ENCODE results near the gene CNP. TPM values are rescaled to one million over a fixed set of nuclear protein-coding genes. Genes with fewer than 3 reads are reported as not detected.
A peak's percentile ranks its signal among the peaks of the same experiment; 100 is the strongest.

The CNP gene
- total RNA-seq = 10 to 100 TPM; 66.6 to 68.0 TPM

GRCh38 chr17:41966463-41967140 lies at the start of gene CNP:
Gene CNP, plus strand, starts transcription at chr17:41966795. Its CDS starts 90 bp downstream, at chr17:41966885.
- H3K36me3 Mint-ChIP-seq = peaks cover 16% of the 10 kb centered on the region
- peak within 1 kb of the TSS; percentile 78 for H3K4me3 Mint-ChIP-seq
- peak within 1 kb of the TSS; percentile 83 for H3K27ac Mint-ChIP-seq
- ChIA-PET CTCF (interaction anchor here (0.7 to 6.0 kb wide), 13 partner anchors 34 to 271 kb away, joined by 3 to 58 read pairs (median 5); partner anchors contain the start of genes DHX58, DNAJC7, KCNH4 and NKIRAS2), POLR2A (interaction anchor here (0.7 to 4.0 kb wide), 13 partner anchors 36 to 217 kb away, joined by 3 to 33 read pairs (median 4); partner anchors contain the start of genes ACLY, DHX58, DNAJC7 and KLHL11)
- intact Hi-C loops (cut with micrococcal nuclease) = loop anchor here (2.0 to 5.0 kb wide), 5 partner anchors 36 to 188 kb away; partner anchors contain the start of genes ACLY, DNAJC7, ODAD4 and RAB5C
- H3K4me1 Mint-ChIP-seq (ENCODE audit: low read depth) = peaks cover 40% of the 10 kb centered on the region
- no peaks in the 10 kb centered on the region for H3K9me3 Mint-ChIP-seq
- DNase-seq = peak; percentile 93
- no peaks in the 10 kb centered on the region for H3K27me3 Mint-ChIP-seq

- ChIA-PET CTCF (interaction anchor here (1.0 kb wide), 1 partner anchor 46 kb away, joined by 3 read pairs; no protein-coding TSS in a partner anchor), POLR2A (interaction anchor here (0.6 to 2.5 kb wide), 2 partner anchors 13 to 215 kb away, joined by 3 to 25 read pairs; partner anchors contain the start of gene ODAD4)
- no peaks in the 10 kb centered on the region for H3K9me3 Mint-ChIP-seq
- H3K27ac Mint-ChIP-seq = no peak overlapping the region
- H3K27me3 Mint-ChIP-seq = no peaks in the 10 kb centered on the region
- no peak for DNase-seq
- H3K36me3 Mint-ChIP-seq = peaks cover 11% of the 10 kb centered on the region
- peaks cover 35% of the 10 kb centered on the region for H3K4me1 Mint-ChIP-seq (ENCODE audit: low read depth)
- peak overlapping the region; percentile 95 for H3K4me3 Mint-ChIP-seq
- intact Hi-C loops (cut with micrococcal nuclease) = loop anchor here (5.0 kb wide), 2 partner anchors 50 kb away; partner anchors contain the start of genes CNP and KLHL11
These were observed 49.4 kb upstream of the CNP start for GRCh38 chr17:41917192-41917591.

GRCh38 chr17:41917679-41918313 lies 48.8 kb upstream of the CNP start:
- peak; percentile 55 for DNase-seq
- Mint-ChIP-seq H3K27me3 (no peaks in the 10 kb centered on the region), H3K36me3 (peaks cover 5% of the 10 kb centered on the region), H3K4me3 (peak overlapping the region; percentile 95), H3K27ac (peak overlapping the region; percentile 86), H3K9me3 (no peaks in the 10 kb centered on the region), H3K4me1 (ENCODE audit: low read depth) (peaks cover 35% of the 10 kb centered on the region)
- intact Hi-C loops (cut with micrococcal nuclease) = loop anchor here (5.0 kb wide), 2 partner anchors 50 kb away; partner anchors contain the start of genes CNP and KLHL11
- ChIA-PET POLR2A (interaction anchor here (0.6 to 2.5 kb wide), 5 partner anchors 9 to 214 kb away, joined by 3 to 25 read pairs (median 8); partner anchors contain the start of genes DNAJC7, KLHL11 and ODAD4), CTCF (interaction anchor here (0.8 to 1.6 kb wide), 6 partner anchors 12 to 184 kb away, joined by 3 to 9 read pairs (median 3); partner anchors contain the start of gene NKIRAS2)

- ChIA-PET POLR2A (interaction anchor here (1.0 to 2.5 kb wide), 6 partner anchors 9 to 99 kb away, joined by 3 to 25 read pairs (median 6); partner anchors contain the start of genes DNAJC7, KLHL11 and ODAD4), CTCF (interaction anchor here (0.8 to 1.6 kb wide), 6 partner anchors 11 to 183 kb away, joined by 3 to 9 read pairs (median 3); partner anchors contain the start of gene NKIRAS2)
- Mint-ChIP-seq H3K4me1 (ENCODE audit: low read depth) (peaks cover 35% of the 10 kb centered on the region), H3K9me3 (no peaks in the 10 kb centered on the region), H3K36me3 (peaks cover 1% of the 10 kb centered on the region), H3K4me3 (peak within 1 kb of the TSS; percentile 95), H3K27me3 (no peaks in the 10 kb centered on the region), H3K27ac (peak within 1 kb of the TSS; percentile 86)
- peak; percentile 98 for DNase-seq
- intact Hi-C loops (cut with micrococcal nuclease) = loop anchor here (1.0 to 5.0 kb wide), 3 partner anchors 12 to 51 kb away; partner anchors contain the start of genes CNP, KLHL11 and ODAD4
These were observed 48.1 kb upstream of the CNP start, which contains the start of gene ACLY for GRCh38 chr17:41918314-41919164. Gene ACLY, minus strand, starts transcription at chr17:41918951. Its CDS starts 5,078 bp downstream, at chr17:41913873.

- intact Hi-C loops (cut with micrococcal nuclease) = loop anchor here (1.0 to 5.0 kb wide), 3 partner anchors 11 to 52 kb away; partner anchors contain the start of genes CNP, KLHL11 and ODAD4
These were observed 47.3 kb upstream of the CNP start for GRCh38 chr17:41919165-41919817.

GRCh38 chr17:41919840-41920579 lies 46.6 kb upstream of the CNP start:
- no peaks in the 10 kb centered on the region for H3K27me3 Mint-ChIP-seq
- no peaks in the 10 kb centered on the region for H3K9me3 Mint-ChIP-seq
- H3K4me1 Mint-ChIP-seq (ENCODE audit: low read depth) = peaks cover 30% of the 10 kb centered on the region
- no peak overlapping the region for H3K27ac Mint-ChIP-seq
- peaks cover 1% of the 10 kb centered on the region for H3K36me3 Mint-ChIP-seq
- intact Hi-C loops (cut with micrococcal nuclease) = loop anchor here (1.0 to 5.0 kb wide), 3 partner anchors 10 to 53 kb away; partner anchors contain the start of genes CNP, KLHL11 and ODAD4
- ChIA-PET POLR2A (interaction anchor here (1.0 kb wide), 1 partner anchor 8 kb away, joined by 3 read pairs; no protein-coding TSS in a partner anchor), CTCF (no interaction called here)
- DNase-seq = no peak
- H3K4me3 Mint-ChIP-seq = peak overlapping the region; percentile 95

More at GRCh38 chr17:41919165-41919817, 47.3 kb upstream of the CNP start:
- H3K9me3 Mint-ChIP-seq = no peaks in the 10 kb centered on the region
- peaks cover 35% of the 10 kb centered on the region for H3K4me1 Mint-ChIP-seq (ENCODE audit: low read depth)
- H3K36me3 Mint-ChIP-seq = peaks cover 1% of the 10 kb centered on the region
- H3K4me3 Mint-ChIP-seq = peak overlapping the region; percentile 95
- H3K27me3 Mint-ChIP-seq = no peaks in the 10 kb centered on the region
- DNase-seq = no peak
- ChIA-PET POLR2A (interaction anchor here (1.0 to 2.5 kb wide), 7 partner anchors 9 to 99 kb away, joined by 3 to 25 read pairs (median 4); partner anchors contain the start of genes DNAJC7, KLHL11 and ODAD4), CTCF (interaction anchor here (1.2 to 1.6 kb wide), 2 partner anchors 10 to 182 kb away, joined by 3 to 9 read pairs; no protein-coding TSS in a partner anchor)
- peak overlapping the region; percentile 13 for H3K27ac Mint-ChIP-seq

GRCh38 chr17:41920580-41920955 lies 46.0 kb upstream of the CNP start:
- ChIA-PET POLR2A (no interaction called here), CTCF (no interaction called here)
- no peaks in the 10 kb centered on the region for H3K27me3 Mint-ChIP-seq
- no peak overlapping the region for H3K27ac Mint-ChIP-seq
- intact Hi-C loops (cut with micrococcal nuclease) = no loop called here
- no peaks in the 10 kb centered on the region for H3K9me3 Mint-ChIP-seq
- peaks cover 27% of the 10 kb centered on the region for H3K4me1 Mint-ChIP-seq (ENCODE audit: low read depth)
- no peak overlapping the region for H3K4me3 Mint-ChIP-seq
- H3K36me3 Mint-ChIP-seq = peaks cover under 1% of the 10 kb centered on the region
- no peak for DNase-seq

GRCh38 chr17:41925991-41926590 lies 40.5 kb upstream of the CNP start:
- POLR2A ChIA-PET = no interaction called here
- DNase-seq = no peak
- no peaks in the 10 kb centered on the region for H3K27me3 Mint-ChIP-seq
- H3K4me1 Mint-ChIP-seq (ENCODE audit: low read depth) = peaks cover 8% of the 10 kb centered on the region
- H3K4me3 Mint-ChIP-seq = no peak overlapping the region
- CTCF ChIA-PET = interaction anchor here (0.7 kb wide), 1 partner anchor 95 kb away, joined by 3 read pairs; no protein-coding TSS in a partner anchor
- no peak overlapping the region for H3K27ac Mint-ChIP-seq
- H3K36me3 Mint-ChIP-seq = no peaks in the 10 kb centered on the region
- H3K9me3 Mint-ChIP-seq = no peaks in the 10 kb centered on the region
- intact Hi-C loops (cut with micrococcal nuclease) = no loop called here

- ChIA-PET CTCF (interaction anchor here (1.2 to 1.7 kb wide), 3 partner anchors 10 to 137 kb away, joined by 4 to 9 read pairs (median 4); partner anchors contain the start of genes ACLY and CNP), POLR2A (interaction anchor here (0.9 to 2.6 kb wide), 4 partner anchors 9 to 89 kb away, joined by 3 to 25 read pairs (median 4); partner anchors contain the start of genes ACLY, CNP and DNAJC7)
- Mint-ChIP-seq H3K4me1 (ENCODE audit: low read depth) (peaks cover 13% of the 10 kb centered on the region), H3K36me3 (no peaks in the 10 kb centered on the region), H3K9me3 (no peaks in the 10 kb centered on the region), H3K27ac (peak overlapping the region; percentile 93), H3K27me3 (no peaks in the 10 kb centered on the region), H3K4me3 (peak overlapping the region; percentile 94)
- peak; percentile 38 for DNase-seq
- intact Hi-C loops (cut with micrococcal nuclease) = no loop called here
These were observed 37.8 kb upstream of the CNP start for GRCh38 chr17:41928693-41929251.

Measured in activated CD4-positive, alpha-beta memory T cell treated with anti-CD3 and anti-CD28 coated beads for 36 hours (primary cell).